Astrocyte of the spinal cord (primary cell): ENCODE measurements around the gene TTC3.

Source experiments
- DNase-seq: peaks from one replicate; pipeline ENCODE4 v3.0.0; 2011; ENCODE audit warnings: low read depth, low spot score
- H3K4me3 ChIP-seq: 2 replicates; pipeline ENCODE4 v1.5.1; 2011; ENCODE audit warnings: low read depth, mild to moderate bottlenecking, low read length, moderate library complexity
- in situ Hi-C: cut with HindIII; loops from 2 replicates; pipeline ENCODE4 v1.10.0; 2017; ENCODE audit warnings: low sequenced_read_pairs
- TF ChIP-seq, protein P1 (sequence below): IDR thresholded peaks from 2 replicates; pipeline ENCODE4 v1.5.1; 2012; ENCODE audit warnings: low read depth, mild to moderate bottlenecking, low read length, inconsistent platforms

Gene TTC3

DNA sequence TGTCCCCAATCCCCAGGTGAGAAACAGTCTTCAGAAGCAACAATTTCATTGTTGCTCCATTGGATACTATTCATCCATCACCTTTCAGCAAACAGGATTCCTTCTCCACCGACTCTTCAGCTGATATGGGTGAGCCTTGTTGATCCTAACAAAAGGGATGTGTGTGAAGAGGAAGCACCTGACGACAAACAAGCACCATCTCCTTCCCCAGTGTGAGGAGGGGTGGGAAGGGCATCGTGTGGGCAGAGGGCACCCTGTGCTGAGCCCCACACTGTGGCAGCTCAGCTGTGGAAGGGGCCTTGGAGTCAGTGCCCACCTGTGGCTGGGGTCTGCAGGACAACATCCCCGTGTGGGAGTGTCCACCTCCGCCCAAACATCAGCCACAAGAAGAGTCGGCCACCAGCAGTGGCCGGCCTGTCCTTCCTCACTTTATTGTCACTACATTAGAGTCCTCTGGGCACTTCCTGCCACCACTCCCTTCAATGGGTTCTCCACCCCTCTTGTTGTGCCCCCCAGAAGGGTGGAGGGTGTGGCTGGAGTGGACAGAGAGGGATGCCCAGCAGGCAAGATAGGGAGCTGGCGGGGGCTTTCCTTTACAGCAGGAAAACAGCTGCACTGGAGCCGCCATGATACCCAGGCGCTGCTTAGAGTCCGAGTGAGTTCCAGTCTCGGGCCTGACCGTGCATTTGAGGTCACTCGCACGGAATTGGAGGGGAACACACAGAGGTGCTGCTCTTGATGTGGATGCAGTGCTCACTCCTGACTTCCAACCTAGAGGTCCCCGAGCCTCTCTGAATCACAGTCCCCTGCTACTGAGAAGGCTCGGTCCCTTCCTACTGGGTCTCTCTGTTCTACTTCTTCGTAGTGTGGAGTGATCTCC is 153.2 kb downstream of the TTC3 start:
- TF ChIP-seq, protein P1, sequence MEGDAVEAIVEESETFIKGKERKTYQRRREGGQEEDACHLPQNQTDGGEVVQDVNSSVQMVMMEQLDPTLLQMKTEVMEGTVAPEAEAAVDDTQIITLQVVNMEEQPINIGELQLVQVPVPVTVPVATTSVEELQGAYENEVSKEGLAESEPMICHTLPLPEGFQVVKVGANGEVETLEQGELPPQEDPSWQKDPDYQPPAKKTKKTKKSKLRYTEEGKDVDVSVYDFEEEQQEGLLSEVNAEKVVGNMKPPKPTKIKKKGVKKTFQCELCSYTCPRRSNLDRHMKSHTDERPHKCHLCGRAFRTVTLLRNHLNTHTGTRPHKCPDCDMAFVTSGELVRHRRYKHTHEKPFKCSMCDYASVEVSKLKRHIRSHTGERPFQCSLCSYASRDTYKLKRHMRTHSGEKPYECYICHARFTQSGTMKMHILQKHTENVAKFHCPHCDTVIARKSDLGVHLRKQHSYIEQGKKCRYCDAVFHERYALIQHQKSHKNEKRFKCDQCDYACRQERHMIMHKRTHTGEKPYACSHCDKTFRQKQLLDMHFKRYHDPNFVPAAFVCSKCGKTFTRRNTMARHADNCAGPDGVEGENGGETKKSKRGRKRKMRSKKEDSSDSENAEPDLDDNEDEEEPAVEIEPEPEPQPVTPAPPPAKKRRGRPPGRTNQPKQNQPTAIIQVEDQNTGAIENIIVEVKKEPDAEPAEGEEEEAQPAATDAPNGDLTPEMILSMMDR = no peak
- H3K4me3 ChIP-seq = no peak overlapping the region
- in situ Hi-C loops = no loop called here
- no peak for DNase-seq

DNA sequence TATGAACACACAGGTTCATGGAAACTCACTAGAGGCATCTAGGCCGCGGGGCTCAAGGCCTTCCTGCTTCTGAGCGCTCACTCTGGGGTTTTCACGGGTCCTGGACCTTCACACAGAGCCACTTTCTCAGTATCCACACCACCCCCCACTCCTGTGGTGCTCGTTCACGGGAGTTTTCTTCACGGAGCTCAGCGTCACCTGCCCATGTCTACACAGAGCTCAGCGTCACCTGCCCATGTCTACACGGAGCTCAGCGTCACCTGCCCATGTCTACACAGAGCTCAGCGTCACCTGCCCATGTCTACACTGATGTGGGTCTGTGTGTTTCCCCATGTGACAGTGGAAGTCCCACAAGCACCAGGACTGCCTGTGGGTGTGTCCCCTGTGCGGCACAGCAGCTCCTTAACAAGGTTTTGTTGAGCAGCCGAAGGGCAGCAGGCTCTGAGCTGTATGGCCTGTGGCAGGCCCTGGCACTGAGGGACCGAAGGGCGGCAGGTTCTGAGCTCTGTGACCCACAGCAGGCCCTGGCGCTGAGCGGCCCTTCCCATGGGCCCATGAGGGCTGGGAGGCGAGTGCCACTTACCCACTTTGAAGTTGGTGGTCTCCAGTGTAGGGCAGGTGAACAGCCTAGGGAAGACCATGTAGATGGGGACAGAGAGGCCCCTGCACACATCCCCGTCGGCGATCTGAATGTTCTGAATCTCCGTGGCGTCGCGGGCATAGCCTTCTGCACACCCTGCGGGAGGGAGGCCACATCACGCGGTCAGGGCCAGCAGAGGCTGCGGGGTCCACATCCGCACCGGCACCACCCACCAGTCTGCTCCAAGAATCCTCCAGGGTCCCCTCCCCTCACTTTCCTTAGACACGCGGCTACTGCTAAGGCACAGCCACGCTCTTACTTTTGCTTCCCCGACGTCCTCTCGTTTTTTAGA is 154.3 kb downstream of the TTC3 start:
- no peak for DNase-seq

DNA sequence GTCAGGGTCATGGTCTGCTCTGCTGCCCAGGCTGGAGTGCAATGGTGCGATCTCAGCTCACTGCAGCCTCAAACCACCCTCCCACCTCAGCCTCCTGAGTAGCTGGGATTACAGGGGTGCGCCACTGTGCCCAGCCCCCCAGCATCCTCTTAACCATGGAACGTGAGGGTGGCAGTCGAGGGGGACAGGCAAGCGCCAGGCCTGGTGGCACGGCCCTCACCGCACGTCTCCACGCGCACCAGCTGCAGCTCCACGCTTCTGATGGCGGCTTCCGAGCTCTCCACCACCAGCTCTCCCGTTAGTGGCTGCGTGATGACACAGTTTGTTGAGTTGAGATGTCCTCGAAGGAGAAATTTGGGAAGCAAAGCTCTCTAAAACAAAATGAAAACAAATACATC is 154.9 kb downstream of the TTC3 start:
- in situ Hi-C loops = no loop called here
- DNase-seq = no peak
- H3K4me3 ChIP-seq = no peak overlapping the region
- TF ChIP-seq, protein P1 = no peak

More for the DNA sequence above, 154.3 kb downstream of the TTC3 start:
- TF ChIP-seq, protein P1 = no peak
- in situ Hi-C loops = no loop called here
- no peak overlapping the region for H3K4me3 ChIP-seq

DNA sequence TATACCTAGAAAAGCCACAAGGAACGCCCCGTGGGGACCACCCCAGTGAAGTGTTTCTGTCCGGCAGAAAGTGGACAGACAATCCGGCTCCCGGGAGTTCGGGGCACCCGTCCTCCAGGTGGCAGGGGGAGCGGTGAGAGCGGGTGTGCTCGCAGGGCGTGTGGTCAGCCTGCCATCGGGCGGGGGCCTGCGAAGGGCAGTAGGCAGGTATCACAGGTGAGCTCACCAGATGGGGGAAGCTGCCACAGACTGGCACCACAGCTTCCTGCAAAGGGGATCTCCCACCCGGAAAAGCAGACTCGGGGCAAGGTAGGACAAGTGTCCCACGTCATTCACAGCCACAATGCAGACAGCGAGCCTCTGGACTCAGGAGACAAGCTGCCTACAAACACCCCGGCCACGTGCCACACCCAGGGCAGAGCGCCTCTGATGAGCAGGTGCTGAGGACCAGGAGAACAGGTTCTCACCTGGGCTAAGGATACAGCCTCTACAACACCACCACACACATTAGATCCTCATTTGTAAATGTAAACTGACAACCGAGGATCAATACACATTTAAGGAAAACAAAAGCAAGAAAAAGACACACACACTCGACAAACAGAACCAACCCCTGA is 157.7 kb downstream of the TTC3 start:
- H3K4me3 ChIP-seq = no peak overlapping the region
- no peak for DNase-seq
- in situ Hi-C loops = no loop called here
- TF ChIP-seq, protein P1 = no peak

DNA sequence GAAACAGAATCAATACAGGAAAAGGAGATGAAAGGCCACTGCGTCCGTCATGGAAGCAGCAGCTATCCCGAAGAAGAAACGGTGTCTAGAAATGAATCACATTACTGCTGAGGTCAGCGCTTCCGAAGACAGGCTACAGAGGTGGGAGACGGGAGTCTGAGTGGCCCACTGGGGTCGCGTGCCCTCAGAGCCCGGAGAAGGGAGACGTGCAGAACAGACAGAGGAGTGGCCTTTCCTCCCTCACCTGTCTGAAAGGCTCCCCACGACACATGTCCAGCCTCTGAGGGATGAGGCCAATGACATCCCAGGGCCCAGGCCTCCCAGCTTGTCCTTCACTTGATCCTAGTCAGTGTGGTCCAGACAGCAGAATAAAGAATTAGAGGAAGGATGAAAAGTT is 158.2 kb downstream of the TTC3 start:
- in situ Hi-C loops = no loop called here
- no peak for DNase-seq
- TF ChIP-seq, protein P1 = no peak
- H3K4me3 ChIP-seq = no peak overlapping the region

DNA sequence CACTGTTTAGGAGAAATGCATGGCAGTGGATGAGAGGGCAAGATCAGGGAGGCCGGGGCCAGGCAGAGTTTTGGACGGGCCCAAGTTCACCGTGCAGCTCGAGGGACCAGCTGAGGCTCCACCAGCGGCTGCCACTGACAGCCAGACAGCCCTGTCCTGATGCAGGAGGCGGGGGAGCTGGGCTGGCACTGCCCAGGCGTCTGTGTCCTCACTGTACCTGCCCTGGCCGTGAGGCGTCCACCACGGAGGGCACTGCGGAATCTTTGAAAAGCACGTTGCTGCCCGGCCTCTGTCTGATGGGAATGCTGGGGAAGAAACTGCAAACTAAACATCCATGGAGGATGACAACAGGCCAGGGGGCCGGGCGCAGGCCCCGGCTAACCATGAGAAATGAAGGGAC is 158.6 kb downstream of the TTC3 start:
- in situ Hi-C loops = no loop called here
- DNase-seq = no peak
- H3K4me3 ChIP-seq = no peak overlapping the region
- TF ChIP-seq, protein P1 = no peak
